ENCODE results near the gene FYCO1. TPM values are rescaled to one million over a fixed set of nuclear protein-coding genes. Genes with fewer than 3 reads are reported as not detected.

FYCO1 gene
- total RNA-seq, 4 donors from 2014 or later, result 35.8 to 51.2 (median 43.8) TPM

- H3K9me3 ChIP-seq, result no peaks in the 10 kb centered on the region
- peak overlapping the region in 3 of 4 donors; percentile 4 to 28 (median 22) for H3K4me3 ChIP-seq
- no peaks in the 10 kb centered on the region for H3K36me3 ChIP-seq
- no peaks in the 10 kb centered on the region for H3K27me3 ChIP-seq
- no peak for DNase-seq
- H3K4me1 ChIP-seq, result peaks cover 0 to 10% (median 0%) of the 10 kb centered on the region in 4 donors
- TF ChIP-seq CTCF (IDR thresholded peaks at IDR 0.05) (no peak), POLR2A (IDR thresholded peaks at IDR 0.05) (no peak)
- H3K27ac ChIP-seq, result peak overlapping the region in 3 of 4 donors; percentile 38 to 78 (median 70)
Measured at GRCh38 chr3:45887285-45887684, 108.3 kb downstream of the FYCO1 start.

- Histone ChIP-seq H3K27ac (peak within 1 kb of the TSS; percentile 33 to 78 (median 54)), H3K4me1 (peaks cover 0 to 18% (median 2%) of the 10 kb centered on the region in 4 donors), H3K27me3 (no peaks in the 10 kb centered on the region), H3K4me3 (peak within 1 kb of the TSS in 3 of 4 donors; percentile 4 to 38 (median 28)), H3K36me3 (no peaks in the 10 kb centered on the region), H3K9me3 (no peaks in the 10 kb centered on the region)
- TF ChIP-seq CTCF (IDR thresholded peaks at IDR 0.05) (no peak), POLR2A (IDR thresholded peaks at IDR 0.05) (peak; percentile 34 to 51)
- peak in 1 of 3 donors; percentile 82 for DNase-seq
Measured at GRCh38 chr3:45885979-45886705, 109.5 kb downstream of the FYCO1 start, which contains the start of gene CCR9. TSS of gene CCR9 (plus strand) at chr3:45886543. CDS start at chr3:45894934, 8,391 bp downstream.

DNA sequence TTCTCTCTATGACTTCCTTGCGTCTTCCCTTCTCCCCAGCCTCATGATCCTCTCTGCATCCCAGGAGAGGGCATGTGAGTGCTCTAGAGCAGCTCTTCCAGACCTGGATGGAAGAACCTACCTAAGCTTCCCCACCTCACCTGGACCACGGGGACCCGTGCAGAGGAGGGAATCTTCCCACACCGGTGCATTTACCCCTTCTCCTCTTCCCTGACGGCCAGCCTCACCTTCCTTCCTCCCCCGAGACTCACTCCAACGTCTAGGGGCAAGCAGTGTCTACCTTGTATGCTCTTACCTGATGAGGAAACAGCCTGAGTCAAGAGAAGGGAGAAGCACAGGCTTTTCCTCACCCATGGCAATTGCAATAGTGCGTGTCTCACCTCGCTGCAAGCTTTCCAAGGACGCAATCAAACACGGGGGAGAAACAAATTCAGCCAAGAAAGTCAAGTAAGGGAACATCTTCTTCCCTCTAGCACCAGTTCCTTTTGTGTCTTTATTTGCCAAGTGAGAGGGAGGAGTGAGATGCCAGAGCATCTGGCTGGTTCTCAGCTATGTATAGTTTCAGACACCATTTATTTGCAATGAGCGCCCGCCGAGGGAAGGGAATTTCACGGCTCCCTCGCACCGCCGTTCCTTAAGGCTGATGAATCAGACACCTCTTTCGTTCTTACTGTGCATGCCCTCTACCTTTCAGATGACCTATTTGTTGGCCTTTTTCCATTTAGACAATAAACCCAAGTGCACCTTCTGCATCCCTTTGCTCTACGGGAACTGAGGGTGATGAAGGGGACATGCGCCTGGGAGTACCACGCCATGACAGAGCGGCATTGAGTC, 111.0 kb downstream of the FYCO1 start:
- TF ChIP-seq CTCF (IDR thresholded peaks at IDR 0.05) (no peak), POLR2A (IDR thresholded peaks at IDR 0.05) (no peak)
- peak overlapping the region; percentile 6 to 65 (median 40) for H3K27ac ChIP-seq
- no peaks in the 10 kb centered on the region for H3K36me3 ChIP-seq
- no peaks in the 10 kb centered on the region for H3K9me3 ChIP-seq
- peaks cover 0 to 11% (median 4%) of the 10 kb centered on the region in 4 donors for H3K4me1 ChIP-seq
- H3K4me3 ChIP-seq, result peak overlapping the region in 1 of 4 donors; percentile 7
- no peaks in the 10 kb centered on the region for H3K27me3 ChIP-seq
- no peak for DNase-seq

GRCh38 chr3:45881078-45882022, 114.3 kb downstream of the FYCO1 start:
- H3K9me3 ChIP-seq, result no peaks in the 10 kb centered on the region
- H3K36me3 ChIP-seq, result no peaks in the 10 kb centered on the region
- peaks cover 0 to 9% (median 4%) of the 10 kb centered on the region in 4 donors for H3K4me1 ChIP-seq
- peak overlapping the region; percentile 42 to 80 (median 56) for H3K27ac ChIP-seq
- no peak overlapping the region for H3K4me3 ChIP-seq
- peak in 1 of 2 donors; percentile 31 for TF ChIP-seq POLR2A (IDR thresholded peaks at IDR 0.05)
- TF ChIP-seq CTCF (IDR thresholded peaks at IDR 0.05), result no peak
- DNase-seq, result peak in 1 of 3 donors; percentile 78
- H3K27me3 ChIP-seq, result no peaks in the 10 kb centered on the region

GRCh38 chr3:45880725-45881077, 114.9 kb downstream of the FYCO1 start:
- Histone ChIP-seq H3K4me3 (no peak overlapping the region), H3K4me1 (peaks cover 0 to 9% (median 4%) of the 10 kb centered on the region in 4 donors), H3K27ac (peak overlapping the region; percentile 39 to 80 (median 50)), H3K36me3 (no peaks in the 10 kb centered on the region), H3K9me3 (no peaks in the 10 kb centered on the region), H3K27me3 (no peaks in the 10 kb centered on the region)
- no peak for DNase-seq
- no peak for TF ChIP-seq POLR2A (IDR thresholded peaks at IDR 0.05)
- TF ChIP-seq CTCF (IDR thresholded peaks at IDR 0.05), result no peak

All from Peyer's patch (tissue), 4 donors.